Nephron (organoid): ENCODE measurements around the gene ZMAT3.

ENCODE experiments used
- H3K27ac Mint-ChIP-seq, 3 experiments: 2 replicates each; pipeline ENCODE4 v1.8.0; 2020; ENCODE audit warnings: mixed read lengths in 3 of 3, mild to moderate bottlenecking in 2 of 3, moderate library complexity in 1 of 3
- H3K27me3 Mint-ChIP-seq: 2 replicates; pipeline ENCODE4 v1.8.0; 2021; ENCODE audit warnings: low read depth, mild to moderate bottlenecking, moderate library complexity, mixed read lengths
- H3K36me3 Mint-ChIP-seq: 2 replicates; pipeline ENCODE4 v1.8.0; 2020; ENCODE audit warnings: low read depth, mixed read lengths
- H3K4me1 Mint-ChIP-seq: 2 replicates; pipeline ENCODE4 v1.8.0; 2020; ENCODE audit warnings: mixed read lengths
- H3K4me3 Mint-ChIP-seq, 3 experiments: 2 replicates each; pipeline ENCODE4 v1.8.0; 2020; ENCODE audit warnings: mild to moderate bottlenecking in 3 of 3, mixed read lengths in 3 of 3, moderate library complexity in 2 of 3
- H3K9me3 Mint-ChIP-seq: 2 replicates; pipeline ENCODE4 v1.8.0; 2020; ENCODE audit warnings: mixed read lengths
- TF ChIP-seq, protein P1 (sequence below), 3 experiments: fragments of 200-600 bp; sonication (generic); IDR thresholded peaks; one replicate each; pipeline ENCODE4 v1.5.0; 2021; ENCODE audit warnings: antibody characterized with exemption in 3 of 3; ENCODE audit not compliant: unreplicated experiment in 3 of 3

The ZMAT3 gene

DNA sequence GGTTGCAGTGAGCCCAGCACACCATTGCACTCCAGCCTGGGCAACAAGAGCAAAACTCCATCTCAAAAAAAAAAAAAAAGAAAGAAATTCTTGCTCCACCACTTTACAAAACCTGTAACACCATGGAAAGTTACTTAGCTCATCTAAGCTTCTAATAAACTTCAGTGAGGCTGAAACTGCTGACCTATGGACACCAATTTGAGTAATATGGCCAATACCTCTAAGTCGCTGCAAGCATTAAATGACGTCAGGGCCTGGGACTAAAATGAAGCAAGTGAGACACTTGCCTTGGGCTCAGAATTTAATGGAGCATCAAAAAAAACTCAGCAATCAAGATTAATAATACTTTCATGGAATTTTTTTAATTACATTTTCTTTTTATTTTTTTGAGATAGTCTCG is 42.5 kb downstream of the ZMAT3 start:
- TF ChIP-seq, protein P1, sequence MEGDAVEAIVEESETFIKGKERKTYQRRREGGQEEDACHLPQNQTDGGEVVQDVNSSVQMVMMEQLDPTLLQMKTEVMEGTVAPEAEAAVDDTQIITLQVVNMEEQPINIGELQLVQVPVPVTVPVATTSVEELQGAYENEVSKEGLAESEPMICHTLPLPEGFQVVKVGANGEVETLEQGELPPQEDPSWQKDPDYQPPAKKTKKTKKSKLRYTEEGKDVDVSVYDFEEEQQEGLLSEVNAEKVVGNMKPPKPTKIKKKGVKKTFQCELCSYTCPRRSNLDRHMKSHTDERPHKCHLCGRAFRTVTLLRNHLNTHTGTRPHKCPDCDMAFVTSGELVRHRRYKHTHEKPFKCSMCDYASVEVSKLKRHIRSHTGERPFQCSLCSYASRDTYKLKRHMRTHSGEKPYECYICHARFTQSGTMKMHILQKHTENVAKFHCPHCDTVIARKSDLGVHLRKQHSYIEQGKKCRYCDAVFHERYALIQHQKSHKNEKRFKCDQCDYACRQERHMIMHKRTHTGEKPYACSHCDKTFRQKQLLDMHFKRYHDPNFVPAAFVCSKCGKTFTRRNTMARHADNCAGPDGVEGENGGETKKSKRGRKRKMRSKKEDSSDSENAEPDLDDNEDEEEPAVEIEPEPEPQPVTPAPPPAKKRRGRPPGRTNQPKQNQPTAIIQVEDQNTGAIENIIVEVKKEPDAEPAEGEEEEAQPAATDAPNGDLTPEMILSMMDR (IDR thresholded peaks at IDR 0.05; ENCODE audit: unreplicated experiment in 3 of 3) = no peak
- H3K36me3 Mint-ChIP-seq = peaks cover 8% of the 10 kb centered on the region
- peak overlapping the region in 2 of 3 experiments; percentile 30 to 92 for H3K27ac Mint-ChIP-seq
- H3K9me3 Mint-ChIP-seq = peaks cover 3% of the 10 kb centered on the region
- H3K4me1 Mint-ChIP-seq = peaks cover 23% of the 10 kb centered on the region
- H3K27me3 Mint-ChIP-seq = no peaks in the 10 kb centered on the region
- H3K4me3 Mint-ChIP-seq = no peak overlapping the region

DNA sequence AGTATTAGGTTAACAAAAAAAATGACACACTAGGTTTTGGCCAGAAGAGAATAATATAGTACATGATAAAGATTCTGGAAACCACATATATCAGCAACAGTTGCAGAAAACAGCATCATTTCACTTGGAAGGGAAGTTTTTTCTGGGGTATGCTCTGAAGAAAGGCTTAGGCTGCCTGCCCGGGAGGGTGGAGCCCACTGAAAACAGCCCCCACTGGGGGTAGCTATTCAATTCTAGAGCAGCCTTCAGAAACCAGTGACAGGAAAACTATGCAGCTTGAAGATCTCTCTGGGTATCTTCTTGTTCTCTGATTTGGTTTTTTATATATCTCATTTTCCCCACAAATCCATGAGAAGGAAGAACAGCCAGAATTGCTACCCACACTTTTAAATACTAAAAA is 43.2 kb downstream of the ZMAT3 start:
- Mint-ChIP-seq H3K9me3 (peaks cover 3% of the 10 kb centered on the region), H3K36me3 (peaks cover 8% of the 10 kb centered on the region), H3K4me1 (peaks cover 23% of the 10 kb centered on the region), H3K27ac (peak overlapping the region; percentile 78 to 92 (median 87)), H3K4me3 (no peak overlapping the region), H3K27me3 (no peaks in the 10 kb centered on the region)
- TF ChIP-seq, protein P1 (IDR thresholded peaks at IDR 0.05; ENCODE audit: unreplicated experiment in 3 of 3) = no peak

DNA sequence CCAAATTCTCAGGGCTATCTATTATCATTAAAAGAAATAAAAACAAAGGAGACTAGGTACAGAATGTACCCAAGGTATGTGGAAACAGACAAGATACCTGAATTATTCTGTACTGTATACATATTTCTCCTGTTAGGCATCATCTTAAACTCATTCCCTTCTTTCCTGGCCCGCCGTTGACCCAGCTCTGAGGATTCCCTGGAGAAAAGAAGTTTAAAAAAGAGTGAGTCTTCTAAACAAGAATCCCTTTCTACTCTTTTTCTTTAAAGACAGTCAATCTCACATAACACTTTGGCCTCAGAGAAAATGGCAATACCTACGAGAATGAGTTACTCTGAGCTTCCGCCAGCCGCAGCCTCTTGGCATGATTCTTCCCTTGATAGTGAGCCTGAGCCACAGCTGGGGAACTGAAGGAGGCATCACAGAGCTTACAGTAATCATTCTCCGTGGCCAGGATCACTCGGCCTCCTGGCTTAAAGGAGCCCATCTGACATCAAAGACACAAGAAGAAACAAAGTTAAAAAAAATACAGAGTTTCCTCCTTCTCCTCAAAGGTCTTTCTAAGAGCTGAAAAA is 44.2 kb downstream of the ZMAT3 start:
- peaks cover 8% of the 10 kb centered on the region for H3K36me3 Mint-ChIP-seq
- peaks cover 23% of the 10 kb centered on the region for H3K4me1 Mint-ChIP-seq
- H3K27me3 Mint-ChIP-seq = no peaks in the 10 kb centered on the region
- peak overlapping the region in 2 of 3 experiments; percentile 1 to 8 for H3K4me3 Mint-ChIP-seq
- H3K27ac Mint-ChIP-seq = peak overlapping the region; percentile 78 to 92 (median 87)
- TF ChIP-seq, protein P1 (IDR thresholded peaks at IDR 0.05; ENCODE audit: unreplicated experiment in 3 of 3) = no peak
- peaks cover 3% of the 10 kb centered on the region for H3K9me3 Mint-ChIP-seq

DNA sequence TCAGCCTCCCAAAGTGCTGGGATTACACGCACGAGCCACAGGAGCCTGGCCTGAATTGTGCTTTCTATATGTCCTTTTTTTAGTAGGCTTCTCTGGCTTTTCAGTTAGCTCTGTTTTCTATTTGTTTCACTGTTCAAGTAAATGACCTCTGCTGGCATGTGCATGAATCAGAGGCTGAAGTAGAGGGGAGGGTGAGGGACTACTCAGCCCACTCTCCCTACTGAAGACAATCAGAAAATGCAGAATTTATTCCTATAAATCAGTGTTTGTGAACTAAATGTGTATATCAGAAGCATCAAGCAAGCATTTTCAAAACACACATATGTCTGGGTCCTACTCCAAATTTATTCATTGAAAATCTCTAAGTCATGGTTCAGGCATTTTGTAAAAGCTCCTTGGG is 45.0 kb downstream of the ZMAT3 start:
- H3K36me3 Mint-ChIP-seq = peaks cover 8% of the 10 kb centered on the region
- TF ChIP-seq, protein P1 (IDR thresholded peaks at IDR 0.05; ENCODE audit: unreplicated experiment in 3 of 3) = no peak
- no peak overlapping the region for H3K4me3 Mint-ChIP-seq

DNA sequence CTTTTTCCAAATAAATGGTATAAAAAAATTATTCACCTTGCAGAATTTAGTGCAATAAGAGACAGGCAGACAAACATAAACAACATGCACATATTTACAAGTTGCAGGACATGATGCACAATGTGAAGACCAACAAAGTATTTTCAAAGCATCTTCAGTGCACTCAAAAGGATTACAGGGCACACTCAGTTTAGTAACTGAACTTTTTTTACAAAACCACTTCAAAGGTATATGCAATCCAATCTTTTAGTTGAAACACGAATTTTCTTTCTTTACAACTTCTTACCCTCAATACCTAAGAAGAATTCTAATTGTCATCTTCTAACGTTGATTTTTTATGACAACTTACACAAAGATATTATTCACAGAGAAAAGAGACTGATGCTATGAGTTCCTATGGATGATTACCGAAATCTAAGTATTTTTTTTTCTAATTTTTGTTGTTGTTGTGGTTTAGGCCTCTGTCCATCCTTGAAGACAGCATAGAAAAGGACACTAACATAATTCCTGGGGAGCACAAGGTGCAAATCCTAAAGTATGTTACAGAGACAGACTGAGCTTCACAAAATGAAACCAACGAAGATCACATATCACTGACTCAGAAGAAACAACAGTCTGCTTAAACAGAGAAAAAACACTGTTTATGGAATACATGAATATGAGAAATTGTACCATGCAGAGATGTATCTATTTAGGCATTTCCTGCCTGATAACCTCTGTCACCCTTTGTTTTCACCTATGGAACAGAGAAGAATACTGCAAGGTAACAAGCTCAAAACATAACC is 50.3 kb downstream of the ZMAT3 start:
- Mint-ChIP-seq H3K9me3 (no peaks in the 10 kb centered on the region), H3K36me3 (peaks cover 4% of the 10 kb centered on the region), H3K27ac (peak overlapping the region; percentile 39 to 72 (median 51)), H3K4me3 (peak overlapping the region in 1 of 3 experiments; percentile 49), H3K27me3 (no peaks in the 10 kb centered on the region), H3K4me1 (peaks cover 30% of the 10 kb centered on the region)
- TF ChIP-seq, protein P1 (IDR thresholded peaks at IDR 0.05; ENCODE audit: unreplicated experiment in 3 of 3) = no peak

More for the DNA sequence above, 45.0 kb downstream of the ZMAT3 start:
- H3K27ac Mint-ChIP-seq = peak overlapping the region; percentile 76 to 92 (median 87)
- peaks cover 3% of the 10 kb centered on the region for H3K9me3 Mint-ChIP-seq
- no peaks in the 10 kb centered on the region for H3K27me3 Mint-ChIP-seq
- peaks cover 25% of the 10 kb centered on the region for H3K4me1 Mint-ChIP-seq
